ENCODE data around the gene EOLA1.
"Not testable (repeated sequence)": the region's sequence is repeated elsewhere in the genome, so short reads cannot be mapped to it uniquely, and the experiment has no call there.

Gene EOLA1

DNA sequence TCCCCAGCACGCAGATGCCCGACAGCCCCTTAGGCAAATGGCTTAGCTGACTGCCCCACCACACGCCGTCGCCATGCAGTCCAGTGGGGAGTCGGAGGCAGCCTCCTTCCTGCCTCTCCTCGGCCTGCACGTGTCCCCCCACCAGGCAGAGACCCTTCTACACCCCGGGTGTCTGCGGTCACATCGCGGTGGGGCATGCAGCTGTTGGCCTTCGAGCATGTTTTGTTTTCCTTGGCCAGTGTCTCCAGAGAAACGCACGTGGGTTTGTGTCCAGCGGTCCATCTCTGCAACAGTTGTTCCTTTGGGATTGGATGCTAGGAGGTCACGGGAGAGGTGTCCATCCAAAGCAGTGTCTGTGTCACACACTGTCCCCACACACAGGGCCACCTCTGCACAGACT, 54.4 kb downstream of the EOLA1 start, which contains the start of gene HSFX2:
TSS of gene HSFX2 (minus strand) at position 101 of the 400 bp plus-strand sequence. CDS start 614 bp downstream, outside the sequence.
- DNase-seq (ENCODE audit: low spot score); FAIRE-seq: not testable (repeated sequence)

DNA sequence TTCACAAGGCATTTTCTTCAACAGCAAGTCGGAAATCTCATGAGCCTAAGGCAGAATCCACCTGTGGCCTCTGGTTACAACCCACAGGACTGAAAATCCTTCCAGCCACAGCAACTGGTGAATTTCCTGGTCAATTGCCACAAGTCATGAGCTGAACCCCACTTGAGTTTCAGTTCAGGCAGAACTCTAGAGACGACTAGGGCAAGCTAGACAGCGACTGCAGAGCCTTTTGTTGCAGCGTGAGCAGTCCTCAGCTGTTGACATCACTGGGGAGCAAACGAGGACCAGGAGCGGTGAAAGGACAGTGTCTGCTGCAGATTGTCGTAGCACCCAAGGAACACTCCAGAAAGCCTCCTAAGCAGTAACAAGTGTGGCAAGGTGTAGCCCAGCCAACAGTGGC, 55.1 kb downstream of the EOLA1 start:
- not testable (repeated sequence) for DNase-seq (ENCODE audit: low spot score); FAIRE-seq
